Kidney glomerular epithelial cell (primary cell): ENCODE measurements around the gene TMEM175.

Experiments used
- DNase-seq: peaks from one replicate; lab custom pipeline; 2025; lab: John Stamatoyannopoulos, UW

TMEM175 gene

DNA sequence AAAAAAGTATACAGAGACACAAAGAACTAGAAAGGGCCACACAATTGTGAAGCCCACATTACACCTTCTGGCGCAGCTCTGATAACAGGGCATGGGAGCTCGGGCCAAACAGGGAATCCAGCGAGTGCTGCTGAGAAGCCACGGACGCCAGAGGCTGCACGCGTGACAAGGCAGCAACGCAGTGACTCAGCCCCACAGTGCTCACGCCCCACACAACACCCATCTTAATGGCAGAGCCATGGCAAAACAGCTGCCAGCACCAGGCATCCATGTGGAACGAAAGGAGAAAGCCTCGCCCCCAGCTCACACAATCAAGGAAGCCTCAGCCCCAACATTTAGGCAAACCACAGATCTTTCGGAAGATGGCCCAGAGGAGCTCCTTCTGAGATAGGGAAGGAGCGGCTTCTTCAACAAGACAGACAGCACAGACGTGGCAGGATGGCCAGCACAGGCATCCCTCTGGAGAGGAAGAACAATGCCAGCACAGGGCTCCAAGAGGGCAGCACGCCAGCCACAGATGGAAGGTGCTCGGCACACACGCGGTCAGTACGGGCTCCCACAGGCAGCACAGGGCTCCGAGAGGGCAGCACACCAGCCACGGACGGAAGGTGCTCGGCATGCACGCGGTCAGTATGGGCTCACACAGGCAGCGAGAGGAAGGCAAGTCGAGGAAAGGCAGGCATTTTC, 33.2 kb upstream of the TMEM175 start:
- no peak for DNase-seq

DNA sequence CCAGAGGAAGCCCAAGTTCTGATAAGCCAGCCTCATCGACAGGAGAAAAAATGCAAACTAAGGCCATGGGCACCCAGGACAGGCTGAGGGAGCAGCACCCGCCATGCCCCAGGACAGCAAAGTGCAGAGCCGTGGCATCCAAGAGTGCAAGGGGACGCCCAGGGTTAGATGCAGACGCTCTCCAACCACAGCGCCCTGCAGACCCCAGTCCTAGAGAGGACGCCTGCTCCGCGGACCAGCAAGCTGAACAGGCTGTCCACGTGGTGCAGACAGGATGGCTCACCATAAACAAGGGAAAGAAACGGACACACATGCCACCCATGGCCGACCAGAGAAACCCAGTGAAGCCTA, 32.7 kb upstream of the TMEM175 start:
- DNase-seq: no peak

DNA sequence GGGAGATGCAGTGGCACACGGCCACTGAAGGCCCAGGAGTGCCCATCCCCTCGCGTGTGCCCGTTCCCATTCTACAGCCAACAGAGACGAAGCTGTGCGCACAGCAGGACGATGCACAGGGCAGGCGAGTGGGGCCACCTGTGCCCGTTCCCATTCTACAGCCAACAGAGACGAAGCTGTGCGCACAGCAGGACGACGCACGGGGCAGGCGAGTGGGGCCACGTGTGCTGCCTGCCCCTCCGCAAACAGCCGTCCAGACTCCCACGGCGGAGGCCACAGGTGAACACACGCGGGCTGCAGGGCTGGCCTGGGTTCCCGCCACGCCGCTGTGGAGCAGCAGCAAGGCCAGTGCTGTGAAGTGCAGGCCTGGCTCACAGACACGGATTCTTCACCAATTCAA, 32.2 kb upstream of the TMEM175 start:
- no peak for DNase-seq

DNA sequence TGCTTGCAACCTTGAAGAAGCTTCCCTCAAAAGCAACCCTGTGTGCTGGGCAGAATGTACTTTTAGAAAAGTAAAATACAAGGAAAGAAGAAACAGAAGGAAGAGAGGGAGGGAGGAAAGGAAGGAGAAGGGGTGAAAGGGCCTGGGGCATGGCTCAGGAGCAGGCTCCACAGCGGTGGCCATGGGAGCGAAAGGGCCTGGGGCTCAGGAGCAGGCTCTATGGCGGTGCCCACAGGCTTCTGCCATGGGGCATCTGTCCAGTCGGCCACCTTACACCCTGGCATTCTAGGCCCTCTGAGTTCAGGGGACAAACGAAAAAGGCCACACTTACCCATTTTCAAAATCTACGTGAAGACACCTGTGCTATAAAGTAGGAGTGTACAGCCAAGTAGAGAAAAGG, 31.5 kb upstream of the TMEM175 start:
- DNase-seq: no peak

DNA sequence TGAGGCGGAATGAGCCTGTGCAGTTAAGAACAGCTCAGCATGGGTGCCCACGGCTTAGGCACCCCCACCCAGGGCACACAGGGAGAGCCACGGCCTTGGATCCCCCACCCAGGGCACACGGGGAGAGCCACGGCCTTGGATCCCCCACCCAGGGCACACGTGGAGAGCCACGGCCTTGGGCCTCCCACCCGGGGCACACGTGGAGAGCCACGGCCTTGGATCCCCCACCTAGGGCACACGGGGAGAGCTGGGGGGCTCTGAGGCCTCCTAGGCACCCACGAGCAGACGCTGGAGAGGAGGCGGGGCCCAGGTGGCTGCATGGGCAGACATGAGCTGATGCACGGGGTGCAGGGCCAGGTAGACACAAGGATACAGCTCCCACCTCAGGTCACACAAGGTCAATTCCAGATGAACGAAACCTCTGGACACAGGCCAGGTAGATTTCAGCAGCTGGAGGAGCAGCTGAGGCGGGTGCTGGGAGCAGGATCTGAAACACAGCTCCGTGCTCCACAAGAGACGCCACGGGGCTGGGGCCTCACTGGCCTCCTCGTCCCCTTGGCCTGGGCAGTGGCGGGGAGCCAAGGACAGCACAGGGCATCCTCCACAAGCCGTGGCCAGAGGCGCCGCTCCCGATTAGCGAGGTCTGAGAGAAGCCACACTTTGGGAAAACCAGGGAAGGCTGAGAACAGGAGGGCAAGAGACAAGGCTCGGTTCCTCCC, 30.9 kb upstream of the TMEM175 start:
- DNase-seq: no peak

DNA sequence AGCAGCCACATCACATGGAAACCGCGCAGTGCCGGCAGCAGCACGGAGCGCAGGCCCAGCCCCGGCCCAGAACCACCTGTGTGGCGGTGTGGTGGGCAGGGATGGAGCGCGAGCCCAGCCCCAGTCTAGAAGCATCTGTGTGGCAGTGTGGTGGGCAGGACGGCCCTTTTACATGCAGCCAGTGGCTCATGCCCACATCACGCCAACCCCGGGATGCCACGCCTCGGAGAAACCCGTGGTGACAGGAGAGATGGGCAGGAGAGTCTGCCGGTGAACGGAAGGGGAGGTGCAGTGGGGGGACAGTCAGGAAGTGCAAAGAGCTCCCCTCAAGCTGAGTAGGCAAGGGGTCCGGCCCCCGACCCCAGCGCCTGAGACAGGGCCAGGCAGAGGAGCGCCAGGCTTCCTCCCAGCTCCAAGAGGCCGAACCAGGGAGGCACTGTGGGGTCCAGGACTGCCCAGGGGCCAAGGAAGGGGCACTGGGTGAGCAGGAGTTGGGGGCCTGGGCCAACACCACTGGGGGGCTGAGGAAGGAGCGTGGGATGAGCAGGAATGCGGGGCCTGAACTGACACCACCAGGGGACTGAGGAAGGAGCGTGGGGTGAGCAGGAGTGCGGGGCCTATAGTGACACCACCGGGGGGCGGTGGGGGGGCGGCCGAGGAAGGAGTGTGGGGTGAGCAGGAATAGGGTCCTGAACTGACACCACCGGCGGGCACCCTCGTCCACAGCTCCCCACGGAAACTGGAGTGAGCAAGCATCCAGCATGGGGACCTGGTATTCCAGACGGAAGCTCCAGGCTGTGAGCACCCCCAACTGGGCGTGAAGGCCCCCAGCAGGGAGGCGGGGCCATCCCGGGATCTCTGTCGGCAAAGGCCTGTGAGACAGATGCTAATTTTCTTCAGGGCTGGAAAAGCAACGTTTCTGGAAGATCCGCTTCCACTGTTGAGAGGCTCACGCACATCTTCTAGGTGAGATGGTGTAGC, 28.9 kb upstream of the TMEM175 start:
- no peak for DNase-seq

DNA sequence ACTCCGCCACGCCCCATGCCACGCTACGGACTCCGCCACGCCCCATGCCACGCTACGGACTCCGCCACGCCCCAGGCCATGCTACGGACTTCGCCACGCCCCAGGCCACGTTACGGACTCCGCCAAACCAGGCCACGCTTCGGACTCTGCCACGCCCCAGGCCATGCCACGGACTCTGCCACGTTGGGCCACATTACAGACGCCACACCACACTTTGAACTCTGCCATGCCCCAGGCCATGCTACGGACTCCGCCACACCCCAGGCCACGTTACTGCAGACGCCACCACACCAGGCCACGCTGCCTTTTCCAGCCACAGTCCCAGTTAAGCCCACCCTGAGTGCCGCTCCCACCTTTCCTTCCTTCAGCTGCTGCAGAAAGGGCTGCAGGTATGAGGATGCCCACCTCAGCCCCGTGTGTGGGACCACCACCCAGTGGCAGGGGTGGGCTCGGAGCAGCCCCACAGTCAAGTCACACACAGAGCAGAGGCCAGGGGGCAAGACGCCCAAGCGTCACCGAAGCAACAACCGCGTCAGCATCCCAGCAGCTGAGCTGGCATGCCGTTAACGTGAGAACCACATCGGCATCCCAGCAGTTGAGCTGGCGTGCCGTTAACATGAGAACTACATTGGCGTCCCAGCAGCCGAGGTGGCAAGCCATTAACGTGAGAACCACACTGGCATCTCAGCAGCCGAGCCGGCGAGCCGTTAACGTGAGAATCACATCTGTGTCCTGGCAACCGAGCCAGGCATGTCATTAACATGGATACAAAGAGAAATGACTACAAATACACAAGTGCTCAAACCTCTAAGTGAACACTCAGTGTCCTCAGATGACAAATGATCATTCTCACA, 26.5 kb upstream of the TMEM175 start:
- DNase-seq: no peak

DNA sequence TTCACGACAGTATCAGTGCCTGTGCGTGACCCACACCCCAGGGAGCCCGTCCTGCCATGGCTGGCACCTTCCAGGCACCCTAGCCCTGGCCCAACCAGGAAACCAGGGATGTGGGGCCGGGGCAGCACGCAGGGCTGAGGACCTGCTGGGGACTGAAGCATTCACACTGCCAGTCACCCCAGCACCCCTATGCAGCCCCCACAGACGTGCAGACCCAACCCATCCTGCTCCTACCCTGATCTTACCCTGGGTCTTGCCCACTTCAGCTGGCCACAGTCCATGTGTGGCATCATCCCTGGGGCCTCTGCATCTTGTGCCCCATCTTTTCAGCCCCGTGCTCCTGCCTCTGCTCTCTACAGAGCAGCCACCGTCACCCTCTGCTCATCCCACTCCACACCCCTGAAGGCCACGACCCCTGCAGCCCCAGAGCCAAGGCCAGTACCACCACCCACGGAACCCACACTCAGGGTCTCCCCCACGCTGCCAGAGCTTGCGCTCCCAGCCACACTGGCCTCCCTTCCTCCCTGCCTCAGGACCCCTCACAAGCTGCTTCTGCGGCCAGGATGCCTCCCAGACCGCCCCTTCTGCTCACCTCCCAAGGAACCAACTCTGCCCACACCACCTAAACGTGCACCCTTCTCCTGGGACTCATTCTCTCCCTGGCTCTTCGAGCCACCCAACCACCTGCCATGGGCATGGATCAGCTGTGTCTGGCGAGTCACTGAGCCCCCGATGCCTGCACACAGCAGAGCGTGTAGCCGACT, 25.7 kb upstream of the TMEM175 start:
- no peak for DNase-seq

DNA sequence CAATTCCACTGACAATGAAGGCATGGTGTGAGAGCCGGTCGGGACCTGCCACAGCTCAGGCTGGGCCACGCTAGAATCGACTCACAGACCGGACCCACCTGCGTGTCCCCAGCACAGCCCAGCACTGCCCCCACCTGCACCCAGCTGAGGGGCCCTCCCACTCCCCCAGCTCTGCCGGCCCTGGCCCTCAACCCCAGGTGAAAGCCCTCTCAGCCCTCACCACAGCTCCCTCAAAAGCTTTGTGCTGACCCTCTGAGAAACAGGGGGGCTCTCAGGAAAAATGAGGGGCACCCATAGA, 25.2 kb upstream of the TMEM175 start:
- no peak for DNase-seq

DNA sequence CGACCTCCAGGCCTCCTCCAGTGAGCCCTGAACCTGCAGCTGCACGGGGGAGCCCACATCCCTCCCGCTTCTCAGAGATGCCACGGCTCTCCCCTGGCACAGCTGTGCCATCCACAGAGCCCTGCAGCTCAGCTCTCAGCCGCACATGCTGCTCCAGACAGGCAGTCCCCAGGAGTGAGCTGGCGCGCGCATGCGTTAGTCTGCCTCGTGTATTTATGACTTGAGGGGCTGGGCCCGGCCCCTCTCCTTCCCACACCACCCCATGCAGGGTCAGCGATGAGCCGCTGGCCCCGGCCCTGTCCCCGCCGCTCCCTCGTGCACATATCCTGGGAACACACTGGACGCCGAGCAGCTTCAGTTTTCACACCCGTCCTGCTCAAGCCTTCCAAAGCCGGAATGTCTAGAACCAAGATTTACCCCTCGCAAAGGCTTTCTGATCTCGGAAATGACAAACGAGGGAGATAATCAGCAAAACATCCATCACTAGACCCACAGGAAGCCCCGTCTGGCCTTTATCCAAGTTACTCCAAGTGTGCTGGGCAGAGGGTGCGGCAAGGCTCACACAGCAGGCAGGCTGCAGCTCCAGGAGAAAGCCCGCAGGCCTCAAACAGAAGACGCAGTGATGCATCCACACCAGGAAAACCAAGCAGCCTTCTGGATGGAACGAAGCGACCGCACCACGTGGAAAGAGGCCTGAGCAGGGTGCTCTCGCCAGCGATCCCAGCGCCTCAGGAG, 24.4 kb upstream of the TMEM175 start:
- no peak for DNase-seq

DNA sequence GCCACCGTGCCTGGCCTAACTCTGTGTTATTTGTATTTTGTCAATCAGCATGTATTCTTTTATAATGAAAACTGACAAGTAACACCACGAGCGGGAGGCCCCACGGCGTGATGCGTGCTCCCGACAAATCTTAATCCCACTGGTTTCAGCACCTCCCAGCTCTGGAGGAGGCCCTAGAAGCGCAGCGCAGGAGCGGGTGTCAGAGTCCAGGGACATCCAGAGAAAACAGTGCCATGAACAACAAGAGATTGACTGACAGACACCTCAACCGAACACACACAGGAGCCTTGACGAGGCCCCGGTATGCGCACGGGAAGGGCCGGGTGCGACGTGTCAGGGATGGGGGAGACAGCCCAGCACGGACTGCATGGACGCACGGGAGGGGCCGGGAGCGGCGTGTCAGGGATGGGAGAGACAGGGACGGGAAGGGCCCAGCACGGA, 23.1 kb upstream of the TMEM175 start:
- no peak for DNase-seq

DNA sequence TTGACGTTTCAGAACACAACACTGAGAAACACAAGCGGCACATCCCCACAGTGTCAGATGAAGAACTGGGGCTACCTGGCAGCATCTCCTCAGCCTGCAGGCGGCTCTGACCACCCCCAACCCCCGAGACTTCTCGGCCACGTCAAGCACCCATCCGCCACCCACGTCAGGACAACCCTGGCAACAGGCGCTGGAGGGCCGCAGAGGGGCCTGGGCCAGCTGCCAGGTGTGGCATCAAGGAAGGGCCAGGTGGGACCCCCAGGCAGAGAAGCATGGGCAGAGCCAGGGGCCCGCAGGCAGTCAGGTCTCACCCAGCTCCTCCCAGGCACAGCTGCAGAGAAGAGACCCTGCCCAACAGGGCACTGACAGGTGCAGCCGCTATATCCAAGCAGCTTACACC, 22.4 kb upstream of the TMEM175 start:
- DNase-seq: no peak

DNA sequence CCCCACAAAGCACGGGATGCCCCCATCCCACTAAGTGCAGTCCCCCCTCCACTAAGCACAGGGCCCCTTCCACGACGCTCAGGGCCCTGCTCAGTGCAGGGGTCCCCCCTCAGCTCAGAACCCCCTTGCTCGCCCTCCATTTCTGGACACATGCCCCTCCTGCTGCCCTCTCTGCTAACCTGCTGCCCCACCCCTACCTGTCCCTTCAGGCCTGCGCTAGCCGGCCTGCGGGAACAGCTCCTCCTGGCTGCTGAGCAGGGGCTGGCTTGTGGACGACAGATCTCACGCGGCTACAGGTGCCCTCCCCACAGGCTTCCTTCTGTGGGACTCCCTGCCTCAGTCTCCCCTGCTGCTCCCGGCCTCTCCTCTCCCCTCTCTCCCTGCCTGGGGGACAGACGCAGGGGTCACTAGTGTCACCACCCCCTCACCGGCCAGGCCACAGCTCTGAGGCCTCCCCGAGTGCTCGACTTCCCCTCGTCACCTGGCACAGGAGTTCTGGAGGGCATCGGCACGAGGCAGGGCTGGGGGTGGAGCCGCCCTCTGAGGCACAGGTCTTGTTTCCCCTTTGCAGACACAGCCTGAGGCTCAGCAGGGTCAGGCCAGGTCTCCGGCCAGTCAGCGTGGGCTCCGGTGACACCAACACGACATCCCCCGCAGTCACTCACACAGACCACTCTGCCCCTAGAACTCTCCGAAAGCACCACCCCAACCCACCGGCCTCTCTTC, 21.7 kb upstream of the TMEM175 start:
- no peak for DNase-seq

DNA sequence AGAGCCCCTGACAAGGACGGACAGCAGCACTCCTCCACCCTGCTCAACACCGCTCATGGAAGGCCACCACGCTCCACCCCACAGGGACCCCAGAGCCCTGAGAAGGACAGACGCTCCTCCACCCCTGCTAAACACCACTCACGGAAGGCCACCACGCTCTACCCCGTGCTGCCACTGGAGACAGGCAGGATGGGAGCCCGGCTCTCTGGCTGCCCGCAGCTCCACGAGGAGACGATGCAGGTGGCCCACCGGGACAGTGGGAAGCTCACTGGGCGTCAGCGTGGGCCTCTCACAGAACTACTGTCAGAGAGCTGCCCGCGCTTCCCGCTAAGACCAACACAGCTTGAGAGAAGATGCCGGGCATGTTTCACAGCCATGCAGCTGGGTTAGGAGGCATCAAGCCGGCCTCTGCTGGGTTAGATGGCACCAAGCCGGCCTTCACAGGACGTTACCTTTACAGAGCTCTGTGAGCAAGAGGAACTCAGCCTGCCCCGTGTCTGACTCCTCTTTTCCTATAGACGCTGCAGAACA, 21.0 kb upstream of the TMEM175 start:
- DNase-seq: no peak

DNA sequence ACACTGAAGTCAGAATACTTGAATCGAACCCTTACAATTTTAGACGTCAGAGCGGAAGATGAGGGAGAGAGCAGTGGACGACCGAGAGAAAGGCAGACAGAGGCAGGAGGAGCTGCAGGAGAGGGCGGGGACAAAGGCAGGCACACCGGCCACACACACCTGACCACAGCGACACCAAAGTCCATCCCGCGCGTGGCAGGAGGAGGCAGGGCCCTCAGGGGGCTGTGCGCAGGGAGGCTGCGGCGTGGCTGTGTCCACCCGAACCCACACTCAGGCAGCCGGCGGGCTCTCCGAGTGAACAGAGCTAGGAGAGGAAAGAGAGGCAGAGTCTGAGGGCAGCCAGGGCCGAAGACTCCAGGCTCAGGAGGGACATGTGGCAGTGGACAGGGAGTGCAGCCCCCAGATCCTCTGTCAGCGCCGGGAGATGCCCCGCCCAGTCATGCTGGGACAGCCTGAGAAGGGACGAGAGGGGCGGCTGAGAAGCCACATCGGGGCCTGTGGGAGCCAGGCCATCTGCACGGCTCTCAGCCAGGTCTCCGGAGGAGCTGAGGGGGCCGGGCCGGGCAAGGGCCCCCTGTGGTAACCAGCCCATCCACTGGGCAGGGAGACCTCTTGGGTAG, 20.3 kb upstream of the TMEM175 start:
- no peak for DNase-seq

DNA sequence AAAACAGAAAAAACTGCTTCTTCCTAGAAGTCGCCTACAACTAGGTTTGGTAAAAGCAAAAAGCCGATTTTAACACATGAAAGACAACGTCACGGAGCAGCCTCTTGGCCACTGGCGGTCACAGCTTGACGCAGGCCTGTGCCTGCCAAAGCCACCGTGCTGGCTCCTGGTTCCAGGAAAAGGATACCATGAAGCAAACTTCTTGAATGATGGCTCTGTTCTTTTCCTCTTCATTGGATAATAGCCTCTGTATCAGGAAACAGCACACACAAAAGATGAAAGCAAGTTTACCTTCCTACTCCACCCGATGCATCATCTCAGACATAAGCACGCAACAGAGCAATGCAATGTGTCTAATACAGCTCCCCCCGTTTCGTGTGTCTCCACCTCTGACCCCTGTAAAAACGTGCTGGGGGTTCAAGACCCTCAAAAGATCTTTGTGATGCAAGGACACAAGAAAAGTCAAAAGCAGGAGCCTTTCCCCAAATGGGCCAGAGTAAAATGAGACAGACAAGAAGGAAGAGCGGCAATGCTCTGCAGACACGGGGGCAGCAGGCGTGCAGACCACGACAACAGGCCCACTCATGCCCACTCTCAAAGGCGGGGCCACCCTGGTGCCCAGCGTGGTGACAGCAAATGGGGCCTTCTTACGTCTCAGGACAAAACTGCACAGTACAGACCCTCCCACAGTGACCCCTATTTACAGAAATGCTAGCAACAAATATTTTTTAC, 19.5 kb upstream of the TMEM175 start:
- DNase-seq: no peak

DNA sequence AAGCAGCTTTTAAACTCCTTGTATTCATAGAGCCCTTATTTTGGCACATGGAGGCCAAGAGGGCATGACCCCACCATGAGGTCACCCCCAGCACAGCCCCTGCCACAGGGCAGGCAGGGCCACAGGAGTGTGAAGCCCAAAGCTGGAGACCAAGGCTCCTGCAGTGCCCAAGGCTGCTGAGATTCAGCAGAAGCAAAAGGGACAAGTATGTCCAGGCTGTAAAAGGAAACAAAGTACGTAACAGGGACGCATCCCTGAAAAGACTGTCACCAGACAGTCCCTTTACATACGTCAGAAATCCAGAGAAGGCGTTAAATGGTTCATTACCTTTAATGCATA, 19.0 kb upstream of the TMEM175 start:
- no peak for DNase-seq

DNA sequence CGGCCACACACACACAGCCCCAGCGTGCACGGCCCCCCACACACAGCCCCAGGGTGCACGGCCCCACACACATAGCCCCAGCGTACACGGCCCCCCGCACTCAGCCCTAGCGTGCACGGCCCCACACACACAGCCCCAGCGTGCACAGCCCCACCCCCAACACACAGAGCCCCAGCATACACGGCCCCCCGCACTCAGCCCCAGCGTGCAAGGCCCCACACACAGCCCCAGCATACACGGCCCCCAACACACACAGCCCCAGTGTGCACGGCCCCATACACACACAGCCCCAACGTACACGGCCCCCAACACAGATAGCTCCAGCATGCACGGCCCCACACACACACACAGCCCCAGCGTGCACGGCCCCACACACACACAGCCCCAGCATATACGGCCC, 17.7 kb upstream of the TMEM175 start:
- DNase-seq: no peak

DNA sequence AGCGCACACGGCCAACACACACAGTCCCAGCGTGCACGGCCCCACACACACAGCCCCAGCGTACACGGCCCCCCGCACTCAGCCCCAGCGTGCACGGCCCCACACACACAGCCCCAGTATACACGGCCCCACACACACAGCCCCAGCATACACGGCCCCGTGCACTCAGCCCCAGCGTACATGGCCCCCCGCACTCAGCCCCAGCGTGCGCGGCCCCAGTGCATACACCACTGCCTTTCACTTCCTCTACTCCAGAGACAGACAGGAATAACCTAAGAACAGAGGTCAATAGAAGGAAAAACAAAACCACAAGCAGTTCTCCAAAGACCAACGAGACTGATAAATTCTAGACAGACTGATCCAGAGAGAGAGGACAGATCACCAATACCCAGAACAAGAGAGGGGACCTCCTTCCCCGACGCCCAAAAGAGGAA, 17.2 kb upstream of the TMEM175 start:
- DNase-seq: no peak
